Measurements from ENCODE around the gene PARVB. TPM values are rescaled to one million over a fixed set of nuclear protein-coding genes. Genes with fewer than 3 reads are reported as not detected.

Gene PARVB
- total RNA-seq, 2 experiments from 2014 or later, result 18.2 to 19.2 TPM

DNA sequence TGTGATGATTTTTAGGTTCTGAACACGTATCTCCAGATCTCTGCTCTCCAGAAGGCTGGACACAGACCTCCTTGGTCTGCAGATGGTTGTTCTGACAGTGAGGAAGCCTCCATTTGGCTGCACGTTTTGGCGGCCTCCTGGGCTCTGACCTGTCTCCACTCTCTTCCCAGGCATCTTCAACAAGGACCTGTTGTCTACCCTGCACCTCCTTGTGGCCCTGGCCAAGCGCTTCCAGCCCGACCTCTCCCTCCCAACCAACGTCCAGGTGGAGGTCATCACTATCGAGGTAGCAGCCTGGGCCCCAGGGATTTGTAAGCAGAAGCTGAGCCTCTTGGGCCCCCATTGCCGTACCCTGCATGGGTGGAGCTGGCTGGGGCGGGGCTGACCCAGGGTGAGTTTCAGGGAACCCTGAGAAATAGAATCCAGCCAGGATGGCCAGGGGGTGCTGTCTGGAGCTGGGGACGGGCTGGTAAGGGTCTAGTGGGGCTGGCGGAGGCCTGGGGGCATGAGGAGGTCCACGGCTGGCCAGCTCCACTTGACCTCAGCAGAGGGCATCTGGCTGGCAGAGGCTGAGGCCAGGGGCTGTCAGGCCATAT lies 166.4 kb downstream of the PARVB start:
- peaks cover 32% of the 10 kb centered on the region for H3K36me3 Mint-ChIP-seq (ENCODE audit: low read depth)
- no peak overlapping the region for H3K4me3 Mint-ChIP-seq
- POLR2A ChIA-PET, result no interaction called here
- H3K9me3 Mint-ChIP-seq, result no peaks in the 10 kb centered on the region
- H3K27me3 Mint-ChIP-seq, result no peaks in the 10 kb centered on the region
- no peak for DNase-seq
- CTCF ChIA-PET, result no interaction called here
- peaks cover 47% of the 10 kb centered on the region for H3K4me1 Mint-ChIP-seq
- no peak overlapping the region for H3K27ac Mint-ChIP-seq

DNA sequence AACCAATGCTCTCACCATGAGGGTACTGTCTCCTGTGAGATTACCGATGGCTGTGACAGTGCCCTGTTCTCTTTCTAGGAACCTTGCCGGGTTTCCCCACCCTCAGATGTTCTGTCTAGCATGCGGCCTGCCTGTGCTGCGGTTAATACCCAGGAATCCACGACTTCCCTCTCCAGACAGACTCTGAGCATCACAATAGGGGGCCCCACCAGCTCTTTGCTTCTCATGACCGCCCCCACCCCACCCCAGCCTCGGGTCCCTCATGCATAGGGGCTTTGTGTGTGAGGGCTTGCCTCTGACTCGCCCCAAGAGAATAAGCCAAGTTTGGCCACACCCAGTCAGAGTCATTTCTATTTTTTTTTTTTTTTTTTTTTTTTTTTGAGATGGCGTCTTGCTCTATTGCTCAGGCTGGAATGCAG lies 166.9 kb downstream of the PARVB start:
- POLR2A ChIA-PET, result no interaction called here
- Mint-ChIP-seq H3K9me3 (no peaks in the 10 kb centered on the region), H3K27me3 (no peaks in the 10 kb centered on the region), H3K4me1 (peaks cover 47% of the 10 kb centered on the region), H3K36me3 (ENCODE audit: low read depth) (peaks cover 35% of the 10 kb centered on the region), H3K4me3 (no peak overlapping the region), H3K27ac (peak overlapping the region; percentile 25)
- peak; percentile 22 for DNase-seq
- CTCF ChIA-PET, result no interaction called here

DNA sequence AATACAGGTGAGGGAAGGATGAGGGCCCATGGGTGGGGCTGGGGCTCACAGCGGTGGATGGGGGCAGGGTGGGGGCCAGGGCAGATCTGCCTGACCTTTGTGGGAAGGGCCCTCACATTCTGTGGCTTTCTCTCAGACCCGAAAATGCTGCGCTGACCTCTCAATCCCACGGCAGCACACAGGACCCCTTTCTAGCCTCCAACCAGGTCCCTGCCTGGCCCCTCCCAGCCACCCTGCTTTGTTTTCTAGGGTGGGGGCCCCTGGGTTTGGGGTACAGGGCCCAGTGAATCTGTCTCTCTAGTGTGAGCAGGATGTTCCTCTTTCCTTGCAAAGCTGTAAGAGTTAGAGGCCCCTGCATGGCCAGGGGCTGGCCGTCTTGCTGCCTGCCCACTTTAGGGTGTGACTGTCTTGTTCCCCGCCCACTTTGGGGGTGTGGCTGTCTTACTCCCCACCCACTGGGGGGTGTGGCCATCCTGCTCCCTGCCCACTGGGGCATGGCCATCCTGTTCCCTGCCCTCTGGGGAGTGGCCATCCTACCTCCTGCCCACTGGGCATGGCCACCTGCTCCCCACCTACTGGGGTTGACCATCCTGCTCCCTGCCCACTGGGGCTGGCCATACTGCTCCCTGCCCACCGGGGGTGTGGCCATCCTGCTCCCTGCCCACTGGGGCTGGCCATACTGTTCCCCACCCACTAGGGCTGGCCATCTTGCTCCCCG lies 168.2 kb downstream of the PARVB start:
- H3K27me3 Mint-ChIP-seq, result no peaks in the 10 kb centered on the region
- H3K36me3 Mint-ChIP-seq (ENCODE audit: low read depth), result peaks cover 33% of the 10 kb centered on the region
- H3K4me3 Mint-ChIP-seq, result no peak overlapping the region
- ChIA-PET CTCF (no interaction called here), POLR2A (no interaction called here)
- peak; percentile 46 for DNase-seq
- H3K9me3 Mint-ChIP-seq, result no peaks in the 10 kb centered on the region
- peak overlapping the region; percentile 36 for H3K27ac Mint-ChIP-seq
- H3K4me1 Mint-ChIP-seq, result peaks cover 47% of the 10 kb centered on the region

DNA sequence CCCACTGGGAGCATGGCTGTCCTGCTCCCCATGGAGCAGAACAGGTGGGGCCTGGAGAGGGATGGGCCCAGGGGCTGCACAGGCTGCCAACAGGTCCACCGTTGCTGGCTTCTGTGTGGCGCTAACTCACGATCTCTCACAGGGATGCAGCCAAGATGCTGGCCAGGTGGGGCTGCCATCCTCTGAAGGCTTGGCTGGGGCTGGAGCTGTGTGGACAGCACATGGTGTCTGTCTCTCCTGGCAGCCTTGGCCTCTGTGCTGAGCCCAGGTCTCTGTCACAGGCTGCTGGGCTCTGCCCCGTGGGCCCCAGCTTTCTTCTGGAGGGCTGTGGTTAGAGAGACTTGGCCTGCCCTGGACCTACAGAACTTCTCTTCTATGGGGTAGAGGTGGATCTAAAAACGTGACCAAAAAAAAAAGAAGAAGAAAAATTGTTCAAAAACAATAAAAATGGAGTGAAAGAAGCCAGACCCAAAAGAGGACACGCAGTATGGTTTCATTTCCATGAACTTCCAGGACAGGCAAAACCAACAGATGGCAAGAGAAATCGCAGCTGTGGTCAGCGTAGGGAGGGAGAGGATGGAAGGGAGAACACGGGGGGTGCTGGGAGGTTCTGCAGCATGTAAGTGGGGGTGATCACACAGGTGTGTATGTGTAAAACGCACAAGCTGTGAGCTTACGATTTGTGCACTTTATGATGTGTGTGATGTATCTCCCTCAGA lies 168.9 kb downstream of the PARVB start:
- H3K27me3 Mint-ChIP-seq, result no peaks in the 10 kb centered on the region
- H3K4me1 Mint-ChIP-seq, result peaks cover 47% of the 10 kb centered on the region
- no peaks in the 10 kb centered on the region for H3K9me3 Mint-ChIP-seq
- DNase-seq, result no peak
- CTCF ChIA-PET, result no interaction called here
- peaks cover 38% of the 10 kb centered on the region for H3K36me3 Mint-ChIP-seq (ENCODE audit: low read depth)
- H3K4me3 Mint-ChIP-seq, result no peak overlapping the region
- POLR2A ChIA-PET, result no interaction called here
- peak overlapping the region; percentile 14 for H3K27ac Mint-ChIP-seq

DNA sequence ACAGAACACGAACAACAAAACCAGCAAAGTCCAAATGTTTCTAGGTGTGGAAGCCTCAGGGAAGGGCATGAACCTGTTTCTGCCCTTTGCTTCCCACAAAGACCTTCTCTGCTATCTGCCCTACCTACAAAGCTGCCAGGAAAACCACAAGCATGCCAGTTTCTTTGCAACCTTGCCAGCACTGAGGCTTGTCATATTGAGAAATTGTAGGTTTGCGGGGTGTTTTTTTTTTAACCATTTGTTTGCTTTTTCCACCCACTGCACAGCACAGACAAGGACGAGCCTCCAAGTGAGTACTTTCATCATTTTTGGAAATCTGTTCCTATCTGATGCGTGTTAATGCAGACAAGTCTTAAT lies 169.4 kb downstream of the PARVB start:
- Mint-ChIP-seq H3K4me3 (no peak overlapping the region), H3K36me3 (ENCODE audit: low read depth) (peaks cover 40% of the 10 kb centered on the region), H3K27ac (peak overlapping the region; percentile 14), H3K4me1 (peaks cover 47% of the 10 kb centered on the region), H3K9me3 (no peaks in the 10 kb centered on the region), H3K27me3 (no peaks in the 10 kb centered on the region)
- CTCF ChIA-PET, result no interaction called here
- POLR2A ChIA-PET, result no interaction called here
- DNase-seq, result peak; percentile 26

DNA sequence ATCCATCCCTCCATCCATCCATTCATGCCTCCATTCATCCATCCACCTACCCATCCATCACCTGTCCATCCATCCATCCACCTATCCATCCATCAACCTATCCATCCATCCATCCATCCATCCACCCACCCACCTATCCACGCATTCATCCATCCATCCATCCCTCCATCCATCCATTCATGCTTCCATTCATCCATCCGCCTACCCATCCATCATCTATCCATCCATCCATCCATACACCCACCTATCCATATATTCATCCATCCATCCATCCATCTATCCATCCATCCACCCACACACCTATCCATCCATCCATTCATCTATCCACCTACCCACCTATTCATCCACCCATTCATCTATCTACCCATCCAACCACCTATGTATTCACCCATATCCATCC lies 170.5 kb downstream of the PARVB start:
- CTCF ChIA-PET, result no interaction called here
- H3K4me1 Mint-ChIP-seq, result peaks cover 53% of the 10 kb centered on the region
- H3K4me3 Mint-ChIP-seq, result no peak overlapping the region
- H3K9me3 Mint-ChIP-seq, result no peaks in the 10 kb centered on the region
- POLR2A ChIA-PET, result no interaction called here
- no peaks in the 10 kb centered on the region for H3K27me3 Mint-ChIP-seq
- DNase-seq, result no peak
- peaks cover 48% of the 10 kb centered on the region for H3K36me3 Mint-ChIP-seq (ENCODE audit: low read depth)
- no peak overlapping the region for H3K27ac Mint-ChIP-seq

DNA sequence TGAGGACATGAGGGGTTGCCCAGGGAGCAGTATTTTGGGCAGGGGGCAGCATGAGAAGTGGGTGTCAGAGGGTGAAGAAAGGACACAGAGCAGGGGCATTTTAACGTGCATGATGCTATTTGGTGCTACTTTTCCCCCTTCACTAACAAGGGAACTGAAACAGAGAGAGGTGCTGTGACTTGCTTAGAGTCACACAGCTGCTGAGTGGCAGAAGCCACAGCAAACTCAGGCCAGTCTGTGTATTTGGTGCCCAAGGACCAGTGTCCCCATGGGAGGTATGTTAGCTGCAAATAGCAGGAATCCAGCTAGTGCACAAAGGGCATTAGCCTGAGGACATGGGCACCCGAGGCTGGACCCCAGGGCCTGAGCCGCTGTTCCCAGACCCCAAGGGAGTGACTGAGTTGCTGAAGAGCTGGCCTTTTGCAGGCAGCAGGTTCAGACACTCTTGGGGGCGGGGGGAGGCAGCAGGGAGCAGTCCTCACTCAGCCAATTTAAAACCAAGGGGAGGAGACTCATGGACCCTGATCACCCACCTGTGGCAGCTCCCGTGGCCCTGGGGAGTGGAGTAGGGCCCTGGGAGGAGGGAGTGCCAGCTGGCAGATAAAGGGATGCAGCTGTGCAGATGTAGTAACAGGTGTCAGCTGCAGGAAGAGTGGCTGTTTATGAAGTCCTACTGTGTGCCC lies 171.2 kb downstream of the PARVB start:
- DNase-seq, result no peak
- ChIA-PET POLR2A (interaction anchor here (0.6 kb wide), 1 partner anchor 14 kb away, joined by 3 read pairs; the partner anchor contains the start of gene PARVG), CTCF (no interaction called here)
- H3K4me1 Mint-ChIP-seq, result peaks cover 53% of the 10 kb centered on the region
- H3K36me3 Mint-ChIP-seq (ENCODE audit: low read depth), result peaks cover 48% of the 10 kb centered on the region
- no peaks in the 10 kb centered on the region for H3K27me3 Mint-ChIP-seq
- H3K4me3 Mint-ChIP-seq, result no peak overlapping the region
- H3K27ac Mint-ChIP-seq, result no peak overlapping the region
- no peaks in the 10 kb centered on the region for H3K9me3 Mint-ChIP-seq

DNA sequence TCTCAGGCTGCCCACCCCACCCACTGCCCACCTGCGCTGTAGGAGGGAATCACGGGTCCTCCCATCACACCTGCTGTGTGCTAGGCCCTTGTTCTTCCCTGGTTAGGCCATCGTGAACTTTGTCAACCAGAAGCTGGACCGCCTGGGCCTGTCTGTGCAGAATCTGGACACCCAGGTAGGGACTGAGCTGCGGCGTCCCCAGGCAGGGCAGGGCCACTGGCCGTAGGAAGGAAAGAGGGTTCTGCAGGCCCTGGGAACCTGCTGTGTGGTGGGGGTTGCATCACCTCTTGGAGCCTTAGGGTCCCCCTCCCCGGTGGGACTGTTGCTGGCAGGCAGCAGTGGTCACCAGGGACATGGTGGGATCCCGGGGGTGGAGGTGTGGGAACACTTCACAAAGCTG lies 172.1 kb downstream of the PARVB start:
- no peaks in the 10 kb centered on the region for H3K9me3 Mint-ChIP-seq
- H3K4me1 Mint-ChIP-seq, result peaks cover 57% of the 10 kb centered on the region
- H3K36me3 Mint-ChIP-seq (ENCODE audit: low read depth), result peaks cover 48% of the 10 kb centered on the region
- no peak overlapping the region for H3K27ac Mint-ChIP-seq
- ChIA-PET CTCF (no interaction called here), POLR2A (no interaction called here)
- H3K4me3 Mint-ChIP-seq, result no peak overlapping the region
- H3K27me3 Mint-ChIP-seq, result no peaks in the 10 kb centered on the region
- no peak for DNase-seq

DNA sequence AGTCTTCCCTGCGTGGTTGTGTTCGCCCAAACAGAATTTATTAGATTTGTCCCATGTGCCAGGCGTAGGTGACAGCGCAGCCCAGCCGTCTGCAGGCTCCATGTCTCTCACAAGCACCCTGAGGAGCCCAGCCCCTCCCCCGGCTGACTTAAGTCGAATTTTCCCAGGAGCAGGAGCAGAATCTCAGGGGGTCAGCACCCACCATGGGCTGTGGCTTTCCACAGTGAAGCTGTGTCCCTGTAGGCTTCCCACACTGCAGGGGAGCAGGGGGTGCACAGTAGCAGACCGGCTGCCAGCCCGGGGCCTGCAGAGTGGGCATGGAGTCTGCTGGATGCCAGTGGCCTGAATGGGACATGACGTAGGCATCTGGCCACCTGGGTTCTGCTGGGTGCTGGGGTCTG lies 172.6 kb downstream of the PARVB start:
- H3K4me3 Mint-ChIP-seq, result no peak overlapping the region
- no peaks in the 10 kb centered on the region for H3K27me3 Mint-ChIP-seq
- H3K4me1 Mint-ChIP-seq, result peaks cover 57% of the 10 kb centered on the region
- ChIA-PET CTCF (no interaction called here), POLR2A (no interaction called here)
- H3K36me3 Mint-ChIP-seq (ENCODE audit: low read depth), result peaks cover 49% of the 10 kb centered on the region
- H3K9me3 Mint-ChIP-seq, result no peaks in the 10 kb centered on the region
- H3K27ac Mint-ChIP-seq, result no peak overlapping the region
- DNase-seq, result no peak

DNA sequence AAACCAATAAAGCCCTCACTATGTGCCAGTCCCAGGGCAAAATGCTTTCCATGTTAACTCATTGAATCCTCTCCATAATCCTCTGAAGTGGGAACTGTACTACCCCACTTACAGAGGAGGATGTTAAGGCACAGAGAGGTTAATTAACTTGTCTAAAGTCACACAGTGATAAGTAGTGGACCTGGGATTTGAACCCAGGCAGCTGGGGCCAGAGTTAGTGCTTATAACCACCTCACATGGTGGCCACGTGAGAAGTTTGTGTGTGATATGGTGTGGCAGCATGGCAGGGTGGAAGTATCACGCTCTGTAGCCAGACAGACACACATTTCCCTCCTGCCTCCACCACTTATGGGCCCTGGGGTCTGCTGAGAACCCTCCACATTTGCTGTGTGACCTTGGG lies 173.2 kb downstream of the PARVB start:
- Mint-ChIP-seq H3K36me3 (ENCODE audit: low read depth) (peaks cover 50% of the 10 kb centered on the region), H3K4me3 (no peak overlapping the region), H3K4me1 (peaks cover 53% of the 10 kb centered on the region), H3K27ac (no peak overlapping the region), H3K27me3 (no peaks in the 10 kb centered on the region), H3K9me3 (no peaks in the 10 kb centered on the region)
- ChIA-PET CTCF (no interaction called here), POLR2A (no interaction called here)
- DNase-seq, result no peak

DNA sequence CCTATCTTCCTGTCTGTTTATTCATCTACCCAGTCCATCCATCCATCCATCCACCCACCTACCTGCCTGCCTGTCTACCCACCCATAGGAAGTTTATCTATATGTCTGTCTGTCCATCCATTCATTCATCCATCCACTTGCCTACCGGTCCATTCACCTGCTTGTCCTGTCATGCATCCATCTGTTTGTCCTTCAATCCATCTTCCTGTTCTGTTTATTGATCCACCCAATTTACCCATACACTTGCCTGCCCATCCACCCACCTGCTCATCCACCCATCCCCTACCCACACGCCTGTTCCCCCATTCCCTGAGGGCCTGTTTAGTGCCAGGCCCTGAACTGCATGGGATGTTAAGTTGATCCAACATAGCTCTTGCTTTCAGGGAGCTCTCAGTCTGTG lies 175.1 kb downstream of the PARVB start:
- Mint-ChIP-seq H3K4me1 (peaks cover 37% of the 10 kb centered on the region), H3K27ac (peak overlapping the region; percentile 15), H3K4me3 (no peak overlapping the region), H3K36me3 (ENCODE audit: low read depth) (peaks cover 43% of the 10 kb centered on the region), H3K27me3 (no peaks in the 10 kb centered on the region), H3K9me3 (no peaks in the 10 kb centered on the region)
- DNase-seq, result no peak
- POLR2A ChIA-PET, result no interaction called here
- CTCF ChIA-PET, result no interaction called here

DNA sequence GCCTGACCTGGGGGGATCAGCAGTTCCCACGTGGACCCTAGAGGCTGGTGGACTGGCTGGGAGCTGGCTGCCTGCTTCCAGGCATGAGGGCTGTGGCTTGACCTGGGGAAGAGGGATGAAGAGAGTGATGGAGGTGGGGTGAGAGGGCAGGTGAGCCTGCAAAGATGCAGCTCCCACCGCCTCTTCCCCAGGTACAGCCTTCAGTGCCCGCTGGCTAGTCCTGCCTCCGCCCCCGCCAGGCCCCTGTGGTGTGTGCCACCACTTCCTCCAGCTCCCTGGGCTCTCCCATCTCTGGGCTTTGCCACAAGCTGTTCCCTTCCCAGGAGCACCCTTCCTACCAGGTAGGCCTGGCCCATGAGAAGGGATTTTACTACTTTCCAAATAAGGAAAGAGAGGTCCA lies 175.8 kb downstream of the PARVB start:
- Mint-ChIP-seq H3K36me3 (ENCODE audit: low read depth) (peaks cover 36% of the 10 kb centered on the region), H3K9me3 (no peaks in the 10 kb centered on the region), H3K4me3 (no peak overlapping the region), H3K27ac (peak overlapping the region; percentile 78), H3K27me3 (no peaks in the 10 kb centered on the region), H3K4me1 (peaks cover 30% of the 10 kb centered on the region)
- DNase-seq, result no peak
- ChIA-PET CTCF (no interaction called here), POLR2A (no interaction called here)

DNA sequence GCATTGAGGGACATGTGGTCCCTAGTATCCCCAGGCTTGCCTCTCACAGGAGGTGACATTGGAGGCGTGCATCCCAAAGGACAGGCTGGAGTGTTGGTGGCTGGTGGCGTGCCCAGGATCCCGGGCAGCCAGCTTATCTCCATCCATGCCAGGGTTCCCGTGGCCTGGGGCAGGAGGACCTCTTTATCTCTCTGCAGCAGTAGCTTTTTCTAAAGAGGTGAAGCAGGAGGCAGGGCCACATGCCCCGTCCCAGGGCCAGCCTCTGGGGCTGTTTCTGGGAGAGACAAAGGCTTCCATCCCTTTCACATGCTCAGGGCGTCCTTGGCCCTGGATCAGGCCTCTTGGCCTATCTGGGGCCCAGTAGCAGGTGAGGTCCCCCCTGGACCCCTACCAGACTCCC lies 176.3 kb downstream of the PARVB start:
- Mint-ChIP-seq H3K27me3 (no peaks in the 10 kb centered on the region), H3K27ac (peak overlapping the region; percentile 78), H3K4me1 (peaks cover 27% of the 10 kb centered on the region), H3K9me3 (no peaks in the 10 kb centered on the region), H3K36me3 (ENCODE audit: low read depth) (peaks cover 34% of the 10 kb centered on the region), H3K4me3 (no peak overlapping the region)
- DNase-seq, result no peak
- ChIA-PET POLR2A (no interaction called here), CTCF (no interaction called here)

All from activated CD4-positive, alpha-beta T cell treated with anti-CD3 and anti-CD28 coated beads, Interleukin-2, amount 10 ng/mL, durations not matched to agents 7 days and 5 days (primary cell).